Left cardiac atrium (tissue), 4 donors: ENCODE data around the gene UNC5CL. TPM values are rescaled to one million over a fixed set of nuclear protein-coding genes. Genes with fewer than 3 reads are reported as not detected.

Experiments
- ATAC-seq, 2 donors: fragments of 200-7000 bp; cut with Tn5 transposase; one replicate each; pipeline ENCODE4 v1.9.1; 2020; ENCODE audit warnings: mild to moderate bottlenecking in 2 of 2, moderate library complexity in 2 of 2
- DNase-seq: peaks from one replicate; pipeline ENCODE4 v3.0.0-alpha.2; 2020
- intact Hi-C, 2 donors: fragments of 100-400 bp; cut with DNase I; formaldehyde crosslinking; loops; one replicate each; pipeline versions ENCODE4 v1.14.1 to v1.15.1; 2022 to 2023
- total RNA-seq, 2 donors: library from RNA; stranded (reverse); fragmentation: NEBNext Ultra II Directional; extraction: Animal tissue kit (Norgen Biotek cat#: 25700); gene quantifications; one replicate each; pipeline ENCODE4 v1.2.1, GENCODE V29; 2021
- donor health status: DM: no; HTN: yes; CAD: no.
- donor health status: DM: no; HTN: yes; CAD: no; lungs with severe emphysema.
- donor health status: DM: yes; HTN: yes; CAD: no.
- donor health status: Dilated cardiomyopathy.

UNC5CL gene
- total RNA-seq, 2 donors from 2014 or later, result 0.27 to 0.86 TPM

DNA sequence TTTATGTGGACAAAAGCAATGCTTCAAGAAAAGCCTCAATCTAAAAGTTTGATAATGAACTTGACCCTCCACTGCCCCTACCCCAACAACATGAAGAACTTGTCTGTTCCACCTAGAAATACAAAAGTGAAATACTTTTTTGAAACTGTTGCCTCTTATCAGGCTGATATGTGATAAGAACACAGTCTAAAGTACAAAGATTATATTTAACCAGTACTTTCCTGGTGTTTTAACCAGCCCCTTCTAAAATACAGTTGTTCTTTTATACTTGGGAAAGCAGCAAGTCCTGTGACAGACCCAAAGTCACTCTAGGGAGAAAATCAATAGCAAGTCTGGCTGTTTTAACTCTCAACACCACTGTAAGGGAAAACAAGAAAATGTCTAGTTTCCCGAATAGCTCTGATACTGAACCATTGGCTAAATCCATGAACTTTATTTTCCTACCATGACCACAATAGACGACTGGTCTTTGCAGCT is 26.6 kb upstream of the UNC5CL start:
- no peak for ATAC-seq
- intact Hi-C loops, result loop anchor here (2.0 kb wide), 2 partner anchors 33 to 171 kb away; no protein-coding TSS in a partner anchor
- no peak for DNase-seq

DNA sequence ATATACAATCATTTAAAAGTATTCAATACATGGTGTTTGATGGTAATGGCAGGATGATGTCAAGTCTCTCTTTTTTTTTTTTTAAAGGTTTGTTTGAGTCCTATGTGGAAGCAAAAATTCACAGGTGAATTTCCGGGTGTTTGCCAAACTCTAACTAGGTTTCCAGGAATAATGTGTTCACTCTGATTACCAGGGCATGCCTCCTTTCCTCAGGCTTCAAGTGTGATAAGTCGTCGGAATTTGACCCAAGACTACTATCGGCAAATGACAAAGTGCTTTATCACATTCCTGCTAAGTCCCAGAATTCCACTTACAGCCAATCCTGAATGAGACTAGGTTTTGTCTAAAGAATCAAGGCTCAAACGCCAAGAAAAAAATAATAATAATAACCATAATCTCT is 25.8 kb upstream of the UNC5CL start:
- ATAC-seq (no peak), DNase-seq (no peak)
- intact Hi-C loops, result no loop called here

DNA sequence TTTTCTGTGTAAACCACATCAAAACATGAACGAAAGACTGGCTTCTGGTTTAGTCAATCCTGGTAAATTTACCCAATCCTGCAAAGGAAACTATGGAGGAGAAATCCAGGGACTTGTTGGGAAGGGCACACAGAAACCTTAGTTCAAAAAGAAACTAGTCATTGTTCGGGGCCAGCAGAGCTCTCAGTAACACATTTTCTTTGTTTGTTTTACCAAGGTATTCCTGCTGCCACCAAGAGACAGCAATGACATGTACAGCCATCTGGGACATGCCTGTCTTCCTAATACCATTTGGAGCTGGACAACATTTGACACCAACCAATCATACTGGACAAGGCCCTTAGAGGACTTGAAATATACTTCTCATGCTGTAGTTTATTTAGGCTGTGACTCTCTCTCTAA is 24.9 kb upstream of the UNC5CL start:
- DNase-seq (no peak), ATAC-seq (peak; percentile 23 to 29)
- intact Hi-C loops, result no loop called here

DNA sequence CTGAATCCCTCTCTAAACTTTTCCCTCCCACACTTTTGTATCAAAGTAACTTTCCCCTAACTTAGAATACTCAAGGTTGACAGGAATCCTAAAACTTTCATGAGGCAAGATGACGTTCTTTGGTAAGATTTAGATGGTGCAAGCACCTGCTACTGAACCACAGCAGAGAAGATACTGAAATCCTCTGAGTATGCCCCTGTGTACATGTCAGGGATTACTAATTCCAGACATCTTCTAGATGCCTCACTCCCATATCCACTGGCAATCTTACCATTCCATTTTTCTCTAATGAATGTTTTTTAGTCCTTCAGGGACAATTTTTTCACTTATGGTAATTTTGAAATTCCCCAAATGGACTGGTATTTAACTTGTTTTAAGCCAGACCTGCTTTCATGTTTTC is 23.0 kb upstream of the UNC5CL start:
- ATAC-seq (no peak), DNase-seq (no peak)
- intact Hi-C loops, result no loop called here

DNA sequence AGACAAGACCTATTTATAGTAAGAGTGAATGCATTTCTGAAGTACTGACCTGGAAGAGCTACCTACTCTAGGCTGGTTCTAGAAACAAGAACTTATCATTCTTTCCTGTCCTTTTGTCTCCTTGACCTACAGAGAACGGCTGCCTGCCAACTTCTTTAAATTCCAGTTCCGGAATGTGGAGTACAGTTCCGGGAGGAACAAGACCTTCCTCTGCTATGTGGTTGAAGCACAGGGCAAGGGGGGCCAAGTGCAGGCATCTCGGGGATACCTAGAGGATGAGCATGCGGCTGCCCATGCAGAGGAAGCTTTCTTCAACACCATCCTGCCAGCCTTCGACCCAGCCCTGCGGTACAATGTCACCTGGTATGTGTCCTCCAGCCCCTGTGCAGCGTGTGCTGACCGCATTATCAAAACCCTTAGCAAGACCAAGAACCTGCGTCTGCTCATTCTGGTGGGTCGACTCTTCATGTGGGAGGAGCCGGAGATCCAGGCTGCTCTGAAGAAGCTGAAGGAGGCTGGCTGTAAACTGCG is 22.2 kb upstream of the UNC5CL start:
- intact Hi-C loops, result no loop called here
- ATAC-seq (no peak), DNase-seq (no peak)

DNA sequence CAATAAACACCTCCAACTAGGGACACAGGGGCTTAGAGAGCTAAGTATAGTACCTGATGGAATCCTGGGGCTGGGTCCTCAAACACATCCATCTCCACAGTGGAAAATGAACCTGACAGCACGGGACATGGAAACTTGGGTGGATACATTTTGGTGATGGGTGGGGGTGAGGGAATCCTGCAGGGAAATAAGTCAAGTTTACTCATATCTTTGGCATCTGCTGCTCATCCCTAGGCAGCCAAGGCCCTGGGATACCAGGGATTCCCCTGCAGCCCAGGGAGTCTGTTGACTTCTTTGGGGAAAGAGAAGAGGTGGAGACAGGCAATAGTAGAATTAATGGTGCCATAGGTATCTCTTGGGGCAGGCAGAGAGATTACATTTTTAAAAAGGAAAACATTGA is 20.5 kb upstream of the UNC5CL start:
- ATAC-seq, result no peak
- intact Hi-C loops, result no loop called here
- DNase-seq, result no peak

DNA sequence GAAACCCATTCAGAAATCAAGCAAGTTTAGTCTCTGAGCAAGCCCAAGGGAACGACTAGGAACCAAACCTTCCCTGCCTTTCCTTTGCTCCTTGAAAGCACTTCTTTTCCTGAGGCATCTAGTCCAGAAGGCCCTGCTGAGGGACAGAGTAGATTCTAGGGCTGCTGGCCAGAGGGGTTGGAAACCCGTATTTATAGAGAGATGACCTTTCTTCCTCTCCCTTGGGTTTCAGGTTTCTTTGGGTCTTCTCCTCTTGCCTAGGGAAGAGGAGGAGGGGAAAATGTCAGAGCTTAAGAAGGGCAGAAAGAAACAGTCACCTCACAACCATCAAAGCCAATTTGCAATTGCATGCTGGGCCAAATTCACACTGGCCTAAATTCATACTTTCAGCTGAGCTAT is 19.8 kb upstream of the UNC5CL start:
- intact Hi-C loops, result no loop called here
- no peak for ATAC-seq
- no peak for DNase-seq

DNA sequence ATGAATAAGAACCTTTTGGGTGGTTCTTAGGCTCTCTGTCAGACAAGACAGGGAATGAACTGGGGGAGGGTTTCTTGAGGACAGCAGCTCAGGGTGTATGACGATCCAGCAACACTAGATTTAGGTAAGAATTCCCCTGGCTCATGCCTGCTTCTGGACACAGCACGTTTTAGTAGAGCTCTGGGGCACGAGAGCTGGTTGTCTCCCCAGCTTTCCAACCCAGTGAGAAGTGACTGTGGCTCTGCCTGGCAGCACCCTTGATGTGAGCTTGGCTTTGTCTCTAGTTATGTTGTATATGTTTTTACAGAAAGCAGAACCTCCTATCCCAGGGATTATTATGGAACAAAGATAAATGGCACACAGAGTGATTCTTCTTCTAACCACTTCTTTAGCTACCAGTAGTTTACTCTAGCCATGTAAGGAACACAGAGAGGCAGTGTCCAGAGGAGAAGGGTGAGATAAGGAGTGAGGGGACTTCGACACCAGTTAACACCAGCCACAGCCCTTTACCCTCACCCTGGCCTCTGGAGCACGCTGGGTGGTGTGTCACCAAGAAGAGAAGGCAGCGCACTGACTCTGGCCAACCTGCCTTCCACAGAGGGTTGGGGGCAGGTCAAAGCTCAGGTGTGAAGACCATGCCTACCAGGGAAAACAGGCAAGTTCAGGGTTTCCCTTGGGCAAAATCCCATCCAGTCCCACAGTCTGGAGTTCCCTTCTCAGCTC is 17.9 kb upstream of the UNC5CL start:
- ATAC-seq, result peak in 1 of 2 donors; percentile 9
- intact Hi-C loops, result no loop called here
- DNase-seq, result no peak

DNA sequence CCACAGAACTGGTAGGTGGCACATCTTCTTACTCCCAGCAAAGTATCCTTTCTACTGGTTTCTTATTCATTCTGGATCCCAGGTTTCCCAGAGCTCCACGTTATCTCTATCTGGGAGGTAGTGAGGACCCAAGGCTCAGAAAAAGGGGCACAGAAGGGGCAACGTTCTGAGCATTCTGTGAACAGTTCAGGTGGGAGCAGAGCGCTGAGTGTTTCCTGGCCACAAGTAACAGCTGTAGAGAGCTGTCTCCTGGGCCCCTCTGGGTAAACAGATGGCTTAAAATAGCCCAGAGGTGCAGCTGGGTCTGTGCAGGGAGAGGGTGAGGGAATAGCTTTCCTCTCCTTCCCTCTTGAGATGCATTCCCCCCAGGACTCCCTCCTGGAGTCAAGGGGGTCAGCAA is 16.1 kb upstream of the UNC5CL start:
- DNase-seq, result no peak

DNA sequence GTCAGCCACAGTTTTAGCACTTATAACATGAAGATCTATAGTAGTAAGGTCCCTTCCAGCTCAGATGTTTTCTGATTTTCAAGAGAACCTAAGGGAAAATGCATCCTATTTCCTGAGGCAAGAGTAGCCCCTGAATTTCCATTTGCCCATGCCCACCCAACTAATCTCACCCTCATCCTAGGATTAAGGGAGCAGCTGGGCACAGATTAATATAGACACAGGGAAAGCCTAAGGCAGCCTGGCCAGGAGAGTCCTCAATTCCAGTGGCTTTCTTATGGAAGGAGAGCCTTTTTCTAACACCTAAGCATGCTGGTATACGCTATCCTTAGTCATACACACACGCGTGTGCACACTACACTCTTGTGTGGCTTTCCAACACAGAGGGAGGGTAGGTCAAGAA is 15.5 kb upstream of the UNC5CL start:
- ATAC-seq (no peak), DNase-seq (no peak)
- intact Hi-C loops, result no loop called here

More for the DNA sequence above, 16.1 kb upstream of the UNC5CL start:
- peak; percentile 66 for ATAC-seq
- intact Hi-C loops, result no loop called here

DNA sequence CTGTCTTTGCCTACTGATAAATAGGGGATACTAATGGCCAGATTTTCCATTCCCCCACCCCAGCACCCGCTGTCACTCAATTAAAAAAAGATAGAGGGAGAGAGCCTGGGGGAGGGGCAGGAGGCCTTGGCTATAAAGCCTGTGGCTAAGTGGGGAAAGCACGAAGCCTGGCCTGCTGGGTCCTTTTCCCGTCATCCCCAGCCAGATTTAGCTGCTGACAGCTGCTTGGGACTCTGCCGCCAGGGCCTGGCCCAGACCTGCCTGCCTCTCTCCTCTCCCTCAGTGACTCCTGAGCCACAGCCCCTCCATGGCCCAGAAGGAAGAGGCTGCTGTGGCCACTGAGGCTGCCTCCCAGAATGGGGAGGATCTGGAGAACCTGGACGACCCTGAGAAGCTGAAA is 14.0 kb upstream of the UNC5CL start, which contains the start of gene APOBEC2:
APOBEC2 (plus strand) TSS at position 162 of the 400 bp plus-strand sequence; CDS start at position 308, 146 bp downstream.
- intact Hi-C loops, result no loop called here
- peak; percentile 88 to 92 for ATAC-seq

DNA sequence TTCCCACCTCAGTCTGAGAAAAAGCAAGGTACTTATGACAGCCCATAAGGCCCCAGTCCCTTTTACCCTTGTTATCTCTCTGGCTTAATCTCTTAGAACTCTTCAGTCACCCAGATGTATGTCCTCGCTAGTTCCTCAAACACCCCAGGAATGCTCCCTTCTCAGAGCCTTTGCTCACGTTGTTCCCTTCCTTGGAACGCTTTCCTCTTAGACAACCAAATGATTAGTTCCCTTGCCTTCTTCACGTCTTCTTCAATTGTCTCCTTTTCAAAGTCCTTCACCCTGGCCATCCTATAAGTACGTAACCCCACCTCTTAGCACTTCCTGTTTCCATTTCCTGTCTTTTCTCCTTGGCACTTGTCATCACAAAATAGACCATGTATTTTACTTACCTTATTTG is 12.9 kb upstream of the UNC5CL start:
- ATAC-seq, result no peak
- DNase-seq, result no peak
- intact Hi-C loops, result no loop called here

More for the DNA sequence above, 14.0 kb upstream of the UNC5CL start, which contains the start of gene APOBEC2:
- peak; percentile 77 for DNase-seq

DNA sequence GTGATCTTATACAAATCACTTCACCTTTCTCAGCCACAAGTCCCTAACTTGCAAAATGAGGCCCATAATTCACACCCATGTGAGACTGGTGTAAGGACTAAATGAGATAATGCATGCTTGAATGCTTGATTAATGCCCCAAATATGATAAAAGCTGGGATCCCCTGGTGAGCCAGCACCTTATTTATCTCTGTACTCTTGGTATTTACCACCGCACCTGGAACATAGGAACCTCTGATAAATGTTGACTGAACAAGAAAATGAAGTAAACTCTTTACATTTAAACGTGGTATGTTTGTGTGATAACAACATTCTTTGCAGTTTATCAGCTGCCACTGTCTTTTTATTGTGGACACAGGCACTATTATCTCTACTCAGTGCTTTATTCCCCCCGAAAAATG is 11.5 kb upstream of the UNC5CL start:
- intact Hi-C loops, result no loop called here
- ATAC-seq (no peak), DNase-seq (no peak)

DNA sequence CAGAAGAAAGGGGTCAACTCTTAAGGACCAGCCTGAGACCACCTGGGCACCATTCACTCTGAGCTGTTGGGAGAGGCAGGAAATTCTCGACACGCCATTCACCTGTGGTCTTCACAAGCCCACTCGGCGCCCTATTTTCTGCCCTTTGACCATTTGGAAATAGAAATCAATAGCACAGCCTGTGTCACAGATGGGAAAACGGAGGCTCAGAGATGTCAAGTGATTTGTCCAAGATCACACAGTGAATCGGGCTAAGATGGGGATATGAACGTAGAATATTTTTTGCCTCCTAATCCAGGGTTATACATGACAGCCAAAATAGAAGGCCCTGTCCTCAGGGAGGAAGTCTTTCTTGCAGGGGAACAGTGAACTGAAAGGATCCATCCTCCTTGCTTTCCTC is 10.9 kb upstream of the UNC5CL start:
- DNase-seq (no peak), ATAC-seq (no peak)
- intact Hi-C loops, result no loop called here

DNA sequence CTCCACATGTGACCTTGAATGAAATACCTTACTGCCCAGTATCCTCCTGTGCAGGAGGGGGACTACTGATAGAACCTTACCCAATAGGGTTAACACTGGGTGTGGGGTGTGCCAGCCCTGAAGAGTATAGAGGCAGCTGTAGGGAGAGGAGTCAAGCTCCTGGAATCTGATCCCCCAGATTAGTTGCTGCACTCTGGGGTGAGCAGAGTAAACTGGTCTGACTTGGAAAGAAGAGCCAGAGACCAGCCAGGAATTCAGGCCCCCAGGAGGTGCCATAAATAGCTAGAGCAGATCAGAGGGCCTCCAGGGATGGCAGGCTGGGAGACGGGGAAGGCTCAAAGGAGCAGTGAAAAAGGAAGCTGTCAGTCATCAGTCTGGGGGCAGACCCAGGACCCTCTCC is 10.5 kb upstream of the UNC5CL start:
- DNase-seq, result no peak
- intact Hi-C loops, result no loop called here
- peak in 1 of 2 donors; percentile 36 for ATAC-seq

DNA sequence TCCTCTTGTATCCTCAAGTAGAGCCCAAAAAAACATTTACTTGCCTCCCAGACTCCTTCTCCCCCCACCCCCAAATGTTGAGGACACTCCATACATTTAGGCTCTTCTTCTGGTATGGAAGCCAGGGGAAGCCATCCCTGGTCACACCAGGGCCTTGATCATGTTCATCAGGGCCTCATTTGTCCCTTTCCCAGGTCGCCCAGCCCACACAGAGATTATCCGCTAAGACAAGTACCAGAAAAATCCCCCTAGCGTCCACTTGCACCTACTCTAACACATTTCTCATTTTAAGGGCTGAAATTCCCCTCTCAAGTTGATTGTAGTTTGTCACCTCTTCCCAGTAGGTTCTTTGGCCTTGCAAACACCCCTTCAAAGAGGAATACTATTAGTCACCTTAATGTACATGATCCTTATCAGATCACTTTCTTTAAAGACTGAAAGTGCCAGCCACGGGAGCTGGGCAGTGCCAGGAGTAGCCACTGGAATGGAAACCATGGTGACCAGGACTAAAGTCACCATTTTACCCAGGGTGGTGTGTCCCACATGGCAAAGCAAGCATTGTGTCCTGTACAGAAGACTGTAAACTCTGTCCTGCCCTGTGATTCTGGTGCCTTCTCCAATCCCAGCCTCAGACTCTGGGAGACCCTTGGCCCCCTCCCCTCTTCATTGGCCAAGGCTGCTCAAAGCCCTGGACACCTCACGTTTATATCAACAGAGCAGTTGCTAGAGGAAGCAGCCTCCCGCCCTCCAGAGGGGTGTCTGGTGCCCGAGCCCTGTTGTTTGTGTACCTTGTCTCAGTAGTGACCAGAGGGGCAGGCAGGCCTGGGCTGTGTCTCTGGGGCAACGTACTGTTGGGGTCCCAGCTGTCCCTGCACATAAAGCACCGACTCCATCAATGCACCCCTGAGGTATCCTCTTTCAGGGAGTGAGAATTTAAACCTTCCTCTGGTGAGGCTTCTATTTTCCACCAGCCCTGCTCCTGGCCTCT is 9.0 kb upstream of the UNC5CL start:
- intact Hi-C loops, result no loop called here
- DNase-seq, result no peak
- ATAC-seq, result no peak

DNA sequence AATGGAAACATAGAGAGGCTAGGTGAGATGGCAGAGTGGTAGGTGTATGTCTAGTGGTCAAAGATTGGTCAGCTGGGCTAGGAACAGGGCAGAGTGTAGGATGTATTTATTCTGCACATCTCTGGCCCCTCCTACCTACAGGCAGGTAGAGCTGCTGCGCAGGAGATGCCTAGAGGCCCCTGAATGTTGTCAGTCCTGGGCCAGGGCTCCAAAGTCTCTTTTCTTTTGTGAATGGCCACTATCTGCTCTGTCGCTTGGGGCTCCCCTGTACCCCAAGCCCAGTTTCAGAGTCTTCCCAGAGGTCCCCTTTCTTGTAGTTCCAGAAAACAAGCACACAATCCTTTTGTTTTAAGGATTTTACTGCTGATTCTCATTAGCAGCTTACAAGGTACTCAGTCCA is 8.3 kb upstream of the UNC5CL start:
- DNase-seq, result no peak
- intact Hi-C loops, result no loop called here
- no peak for ATAC-seq

DNA sequence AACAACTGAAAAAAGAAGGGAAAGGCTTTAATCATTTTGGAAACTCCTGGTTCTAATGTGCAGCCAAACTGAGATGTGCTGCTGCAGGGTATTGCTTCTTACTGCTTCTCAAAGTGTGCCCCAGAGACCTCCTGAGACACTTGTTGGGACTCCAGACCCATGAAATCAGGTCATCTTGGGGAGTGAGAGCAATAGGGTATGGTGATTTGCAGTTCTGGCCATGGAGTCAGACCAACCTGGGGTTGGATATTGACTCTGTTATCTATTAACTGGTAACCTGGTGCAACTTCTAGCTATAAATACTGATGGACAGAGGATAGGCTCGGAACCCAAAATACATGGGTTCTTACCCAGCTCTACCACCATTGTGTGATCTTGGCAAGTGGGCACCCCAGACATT is 7.1 kb upstream of the UNC5CL start:
- DNase-seq (no peak), ATAC-seq (no peak)
- intact Hi-C loops, result no loop called here

DNA sequence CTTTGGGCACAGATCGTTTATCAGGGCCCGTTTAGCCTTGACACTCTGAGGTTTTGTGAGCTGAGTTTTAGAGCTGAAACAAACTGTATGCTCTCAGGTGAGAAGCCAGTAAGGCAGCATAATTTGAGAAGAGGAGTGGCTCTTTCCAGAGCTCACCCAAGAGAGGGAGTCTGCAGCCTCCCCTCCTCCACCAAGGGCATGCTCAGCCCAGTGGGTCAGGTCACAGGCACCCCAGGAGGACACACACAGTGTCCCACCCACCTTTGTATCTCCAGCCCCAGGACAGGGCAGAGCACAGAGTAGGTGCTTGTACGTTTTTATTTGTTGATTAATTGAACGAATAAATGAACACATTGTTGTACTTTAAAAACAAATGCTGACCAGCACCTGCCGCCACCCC is 6.6 kb upstream of the UNC5CL start:
- no peak for ATAC-seq
- DNase-seq, result no peak
- intact Hi-C loops, result no loop called here

DNA sequence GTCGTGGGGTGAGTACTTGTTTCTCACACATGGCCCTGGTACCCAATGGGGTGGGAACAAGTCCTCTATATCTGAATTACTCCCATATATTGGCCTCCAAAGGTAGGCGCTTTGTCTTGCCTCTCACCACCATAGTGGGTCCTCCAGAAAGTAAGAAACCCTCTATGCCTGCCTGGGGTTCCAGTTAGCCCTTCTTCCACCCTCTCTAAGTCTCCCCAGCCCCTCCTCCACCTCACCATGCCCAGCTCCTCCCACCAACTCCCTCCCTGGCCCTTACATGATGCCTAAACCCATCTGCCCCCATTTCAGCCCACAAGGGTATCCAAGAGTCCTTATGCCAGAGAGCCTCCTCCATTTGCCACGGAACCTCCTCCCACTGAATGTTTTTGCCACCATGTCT is 4.1 kb upstream of the UNC5CL start:
- intact Hi-C loops, result no loop called here

More for the DNA sequence above, 4.1 kb upstream of the UNC5CL start:
- no peak for DNase-seq
- no peak for ATAC-seq
